ENCODE measurements around the gene VAMP3.
"Not testable (repeated sequence)": the region's sequence is repeated elsewhere in the genome, so short reads cannot be mapped to it uniquely, and the experiment has no call there.

The VAMP3 gene

GRCh38 chr1:7768583-7768982, 2.5 kb upstream of the VAMP3 start:
- no peak for DNase-seq (ENCODE audit: low read depth in 2 of 2)

GRCh38 chr1:7769673-7770412, 1.3 kb upstream of the VAMP3 start:
- DNase-seq (ENCODE audit: low read depth in 2 of 2) = no peak

GRCh38 chr1:7770669-7770996, 463 bp upstream of the VAMP3 start:
- no peak for DNase-seq (ENCODE audit: low read depth in 2 of 2)

- DNase-seq (ENCODE audit: low read depth in 2 of 2) = no peak
These were observed 765 bp downstream of the VAMP3 start for GRCh38 chr1:7771823-7772299.

- no peak for DNase-seq (ENCODE audit: low read depth in 2 of 2)
These were observed 6.5 kb downstream of the VAMP3 start for GRCh38 chr1:7777591-7777990.

- no peak for DNase-seq (ENCODE audit: low read depth in 2 of 2)
These were observed 7.1 kb downstream of the VAMP3 start for GRCh38 chr1:7778133-7778628.

- DNase-seq (ENCODE audit: low read depth in 2 of 2) = no peak
These were observed 9.9 kb downstream of the VAMP3 start for GRCh38 chr1:7780976-7781375.

GRCh38 chr1:7781501-7781900, 10.4 kb downstream of the VAMP3 start:
- no peak for DNase-seq (ENCODE audit: low read depth in 2 of 2)

GRCh38 chr1:7781923-7782495, 10.9 kb downstream of the VAMP3 start:
- DNase-seq (ENCODE audit: low read depth in 2 of 2) = no peak

- no peak for DNase-seq (ENCODE audit: low read depth in 2 of 2)
These were observed 12.1 kb downstream of the VAMP3 start for GRCh38 chr1:7783178-7783711.

GRCh38 chr1:7783826-7784491, 12.9 kb downstream of the VAMP3 start, which contains the start of gene PER3:
Gene PER3, plus strand, starts transcription at chr1:7784291. Its CDS starts 587 bp downstream, at chr1:7784878.
- peak; percentile 77 to 88 for DNase-seq (ENCODE audit: low read depth in 2 of 2)

GRCh38 chr1:7784492-7785071, 13.5 kb downstream of the VAMP3 start:
- DNase-seq (ENCODE audit: low read depth in 2 of 2) = no peak

- no peak for DNase-seq (ENCODE audit: low read depth in 2 of 2)
These were observed 14.0 kb downstream of the VAMP3 start for GRCh38 chr1:7785108-7785507.

GRCh38 chr1:7786795-7787194, 15.7 kb downstream of the VAMP3 start:
- no peak for DNase-seq (ENCODE audit: low read depth in 2 of 2)

GRCh38 chr1:7789828-7790227, 18.7 kb downstream of the VAMP3 start:
- no peak for DNase-seq (ENCODE audit: low read depth in 2 of 2)

GRCh38 chr1:7791027-7791426, 19.9 kb downstream of the VAMP3 start:
- DNase-seq (ENCODE audit: low read depth in 2 of 2) = not testable (repeated sequence)

GRCh38 chr1:7795406-7795805, 24.3 kb downstream of the VAMP3 start:
- DNase-seq (ENCODE audit: low read depth in 2 of 2) = no peak

- no peak for DNase-seq (ENCODE audit: low read depth in 2 of 2)
These were observed 34.4 kb downstream of the VAMP3 start for GRCh38 chr1:7805460-7805859.

- no peak for DNase-seq (ENCODE audit: low read depth in 2 of 2)
These were observed 37.3 kb downstream of the VAMP3 start for GRCh38 chr1:7808253-7808844.

- no peak for DNase-seq (ENCODE audit: low read depth in 2 of 2)
These were observed 38.6 kb downstream of the VAMP3 start for GRCh38 chr1:7809742-7810141.

GRCh38 chr1:7810395-7810794, 39.3 kb downstream of the VAMP3 start:
- peak in 1 of 2 donors; percentile 24 for DNase-seq (ENCODE audit: low read depth in 2 of 2)

GRCh38 chr1:7811476-7811875, 40.4 kb downstream of the VAMP3 start:
- DNase-seq (ENCODE audit: low read depth in 2 of 2) = no peak
